ENCODE data around the gene ABCC4.
A peak's percentile ranks its signal among the peaks of the same experiment; 100 is the strongest.
"Not testable (repeated sequence)": the region's sequence is repeated elsewhere in the genome, so short reads cannot be mapped to it uniquely, and the experiment has no call there.

The ABCC4 gene

GRCh38 chr13:95193509-95194230 lies 107.6 kb downstream of the ABCC4 start:
- no peak for DNase-seq (ENCODE audit: low spot score)

DNA sequence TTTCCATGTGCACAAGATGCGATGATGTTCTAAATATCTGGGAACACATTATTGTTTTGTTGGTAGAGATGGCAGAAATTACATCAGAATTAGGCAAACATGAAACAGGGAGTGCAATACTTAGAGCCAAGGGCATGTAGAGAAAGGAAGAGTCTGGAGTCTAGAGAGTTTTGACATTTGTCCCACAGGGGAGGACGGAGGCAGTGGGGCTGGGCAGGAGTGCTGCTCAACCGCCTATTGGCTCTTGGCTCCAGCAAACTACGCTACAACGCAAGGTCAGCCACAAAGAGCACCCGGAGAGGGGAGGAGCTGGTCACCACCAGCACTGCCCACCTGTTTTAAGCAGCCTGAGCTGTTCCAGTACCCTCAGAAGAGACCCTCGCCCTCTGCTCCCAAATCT lies 108.3 kb downstream of the ABCC4 start:
- no peak for DNase-seq (ENCODE audit: low spot score)

DNA sequence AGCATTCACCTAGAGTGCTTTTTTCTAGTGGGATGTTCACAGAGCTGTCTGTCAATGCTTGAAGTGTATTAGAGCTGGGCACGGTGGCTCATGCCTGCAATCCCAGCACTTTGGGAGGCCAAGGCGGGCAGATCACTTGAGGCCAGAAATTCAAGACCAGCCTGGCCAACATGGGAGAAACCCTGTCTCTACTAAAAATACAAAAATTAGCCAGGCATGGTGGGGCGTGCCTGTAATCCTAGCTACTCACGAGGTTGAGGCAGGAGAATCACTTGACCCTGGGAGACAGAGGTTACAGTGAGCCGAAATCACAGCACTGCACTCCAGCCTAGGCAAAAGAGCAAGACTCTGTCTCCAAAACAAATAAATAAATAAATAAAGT lies 108.7 kb downstream of the ABCC4 start:
- not testable (repeated sequence) for DNase-seq (ENCODE audit: low spot score)

GRCh38 chr13:95191821-95192563 lies 109.3 kb downstream of the ABCC4 start:
- DNase-seq (ENCODE audit: low spot score): peak; percentile 75

DNA sequence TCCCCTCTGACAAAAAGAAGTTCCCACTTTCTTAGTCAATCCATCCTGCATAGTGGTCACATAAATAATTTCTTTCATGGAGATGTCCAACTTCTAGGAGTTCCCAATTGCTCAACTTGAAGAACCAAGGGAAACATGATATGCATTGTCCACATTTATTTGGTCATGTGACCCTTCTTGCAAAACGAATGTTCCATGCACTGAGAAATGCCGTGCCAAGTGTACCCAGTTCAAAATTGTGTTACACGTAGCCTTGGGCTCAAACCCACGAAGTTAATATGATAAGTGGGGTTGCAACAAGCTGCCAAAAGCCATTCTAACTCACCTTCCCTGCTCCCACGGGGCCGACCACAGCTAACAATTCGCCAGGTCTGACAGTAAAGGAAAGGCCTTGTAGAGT lies 113.1 kb downstream of the ABCC4 start:
- no peak for DNase-seq (ENCODE audit: low spot score)

- DNase-seq (ENCODE audit: low spot score): no peak
Measured at GRCh38 chr13:95185851-95186250, 115.4 kb downstream of the ABCC4 start.

- DNase-seq (ENCODE audit: low spot score): no peak
Measured at GRCh38 chr13:95185311-95185710, 115.9 kb downstream of the ABCC4 start.

DNA sequence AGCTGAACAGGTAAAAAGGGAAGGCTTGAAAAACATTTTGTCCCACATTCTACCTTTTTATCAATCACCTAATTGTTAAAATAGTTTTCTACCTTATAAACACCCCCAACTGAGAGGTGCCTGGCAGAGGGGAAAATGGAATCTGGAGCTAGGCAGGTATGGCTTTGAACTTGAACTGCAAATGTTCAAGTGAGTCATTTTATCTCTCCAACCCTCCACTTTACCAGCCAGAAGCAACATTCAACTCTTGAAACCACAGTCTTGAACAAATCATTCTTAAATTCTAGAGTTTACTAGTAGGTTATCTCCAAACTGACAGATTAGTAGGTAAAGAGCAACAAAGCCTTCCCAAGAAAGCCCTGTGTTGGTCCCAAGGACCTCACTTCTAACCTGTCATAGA lies 116.9 kb downstream of the ABCC4 start:
- DNase-seq (ENCODE audit: low spot score): no peak

- no peak for DNase-seq (ENCODE audit: low spot score)
Measured at GRCh38 chr13:95182570-95183265, 118.5 kb downstream of the ABCC4 start.

GRCh38 chr13:95181586-95181985 lies 119.7 kb downstream of the ABCC4 start:
- DNase-seq (ENCODE audit: low spot score): no peak

GRCh38 chr13:95180513-95181245 lies 120.6 kb downstream of the ABCC4 start:
- DNase-seq (ENCODE audit: low spot score): no peak

DNA sequence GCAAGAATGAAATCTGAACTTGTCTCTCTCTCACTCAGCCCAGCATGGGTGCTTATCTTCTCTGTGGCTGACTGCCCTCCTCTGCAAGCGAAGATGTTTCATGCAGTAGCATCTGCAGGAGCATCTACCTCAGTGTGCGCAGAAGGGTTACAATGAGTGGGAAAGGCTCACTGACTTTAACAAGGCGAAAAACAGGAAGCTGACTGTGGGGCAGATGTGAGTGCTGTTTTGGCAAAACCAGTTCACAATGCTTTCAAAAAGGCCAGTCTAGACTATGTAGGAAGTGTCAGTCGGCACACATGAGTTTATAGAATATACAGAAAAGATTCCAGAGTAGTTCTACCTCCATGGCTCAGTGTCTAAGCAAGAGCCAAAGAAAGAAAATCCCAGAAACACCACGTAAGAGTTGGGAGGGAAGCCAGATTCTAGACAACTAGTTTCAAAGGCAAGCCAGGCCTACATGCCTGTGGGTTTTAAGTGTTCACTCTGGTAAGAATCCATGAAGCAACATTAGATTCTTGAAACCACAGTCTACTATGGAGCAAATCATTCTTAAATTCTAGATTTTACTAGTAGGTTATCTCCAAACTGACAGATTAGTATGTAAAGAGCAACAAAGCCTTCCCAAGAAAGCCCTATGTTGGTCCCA lies 124.5 kb downstream of the ABCC4 start:
- DNase-seq (ENCODE audit: low spot score): no peak

- DNase-seq (ENCODE audit: low spot score): no peak
Measured at GRCh38 chr13:95174517-95174916, 126.7 kb downstream of the ABCC4 start.

DNA sequence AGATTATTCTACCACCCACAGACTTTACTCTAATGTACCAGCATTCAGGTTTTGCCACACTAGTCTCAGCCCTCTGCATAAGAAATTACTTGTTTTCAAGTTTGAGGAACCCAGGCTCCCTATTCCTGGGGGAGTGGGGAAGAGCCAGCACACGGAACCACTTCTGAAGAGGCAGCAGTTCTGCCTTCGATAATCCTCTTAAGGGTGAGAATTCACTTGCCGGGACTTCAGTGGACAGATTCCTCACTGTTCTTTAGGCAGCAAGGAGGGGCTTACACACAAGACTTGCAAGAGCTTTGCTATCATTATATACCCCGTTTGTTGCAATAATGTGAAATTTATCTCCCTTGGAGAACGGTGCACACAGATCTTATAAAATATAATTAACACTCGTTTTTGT lies 133.1 kb downstream of the ABCC4 start:
- no peak for DNase-seq (ENCODE audit: low spot score)

- not testable (repeated sequence) for DNase-seq (ENCODE audit: low spot score)
Measured at GRCh38 chr13:95167003-95167402, 134.2 kb downstream of the ABCC4 start.

DNA sequence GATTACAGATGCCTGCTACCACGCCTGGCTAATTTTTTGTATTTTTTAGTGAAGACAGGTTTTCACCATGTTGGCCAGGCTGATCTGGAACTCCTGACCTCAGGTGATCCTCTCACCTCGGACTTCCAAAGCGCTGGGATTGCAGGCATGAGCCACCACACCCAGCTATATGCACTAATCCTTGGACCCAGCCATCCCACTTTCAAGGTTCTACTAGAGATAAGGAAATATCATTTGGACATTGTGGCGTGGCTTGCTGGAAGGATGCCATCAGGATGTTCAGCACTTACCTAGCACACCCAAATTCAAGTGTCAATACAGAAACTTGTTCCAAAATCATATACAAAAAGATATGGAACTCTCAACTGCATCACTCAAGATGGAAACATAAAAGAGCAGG lies 136.4 kb downstream of the ABCC4 start:
- no peak for DNase-seq (ENCODE audit: low spot score)

GRCh38 chr13:95160112-95160906 lies 140.9 kb downstream of the ABCC4 start:
- no peak for DNase-seq (ENCODE audit: low spot score)

GRCh38 chr13:95159458-95159857 lies 141.8 kb downstream of the ABCC4 start:
- no peak for DNase-seq (ENCODE audit: low spot score)

DNA sequence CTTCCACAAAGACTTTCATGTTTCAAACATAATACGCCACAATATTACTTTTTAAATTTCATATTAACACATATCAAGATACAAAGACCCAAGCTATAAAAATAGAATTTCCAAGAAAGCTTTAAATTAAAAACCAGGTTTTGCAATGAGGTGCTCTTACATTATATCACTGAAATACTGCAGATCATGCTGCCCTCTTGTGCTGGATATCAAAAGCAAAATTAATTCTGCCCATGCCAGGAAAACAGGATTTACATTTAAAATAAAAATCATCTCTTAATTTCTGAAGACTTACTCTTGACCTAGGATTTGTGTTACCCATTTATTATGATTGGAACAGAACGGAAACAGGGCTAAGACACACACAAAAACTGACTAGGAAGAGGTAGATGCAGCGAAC lies 145.0 kb downstream of the ABCC4 start:
- DNase-seq (ENCODE audit: low spot score): no peak

- no peak for DNase-seq (ENCODE audit: low spot score)
Measured at GRCh38 chr13:95155504-95155903, 145.7 kb downstream of the ABCC4 start.

- no peak for DNase-seq (ENCODE audit: low spot score)
Measured at GRCh38 chr13:95155093-95155492, 146.2 kb downstream of the ABCC4 start.

All from left forelimb (tissue), 1 donor.